ENCODE data around the gene PEX13.

The PEX13 gene

DNA sequence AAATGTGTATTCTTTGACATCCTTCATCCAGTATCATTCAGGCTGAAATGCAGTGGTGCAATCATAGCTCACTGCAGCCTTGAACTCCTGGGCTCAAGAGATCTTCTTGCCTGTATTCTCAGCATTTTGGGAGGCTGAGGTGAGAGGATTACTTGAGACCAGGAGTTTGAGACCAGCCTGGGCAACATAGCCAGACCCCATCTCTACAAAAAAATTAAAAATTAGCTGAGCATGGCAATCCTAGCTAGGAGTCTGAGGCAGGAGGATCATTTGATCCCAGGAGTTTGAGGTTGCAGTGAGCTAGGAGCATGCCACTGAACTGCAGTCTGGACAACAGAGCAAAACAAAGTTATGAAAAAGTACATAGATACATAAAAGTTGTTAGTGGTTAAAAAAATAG, 72.3 kb downstream of the PEX13 start:
- DNase-seq = no peak

DNA sequence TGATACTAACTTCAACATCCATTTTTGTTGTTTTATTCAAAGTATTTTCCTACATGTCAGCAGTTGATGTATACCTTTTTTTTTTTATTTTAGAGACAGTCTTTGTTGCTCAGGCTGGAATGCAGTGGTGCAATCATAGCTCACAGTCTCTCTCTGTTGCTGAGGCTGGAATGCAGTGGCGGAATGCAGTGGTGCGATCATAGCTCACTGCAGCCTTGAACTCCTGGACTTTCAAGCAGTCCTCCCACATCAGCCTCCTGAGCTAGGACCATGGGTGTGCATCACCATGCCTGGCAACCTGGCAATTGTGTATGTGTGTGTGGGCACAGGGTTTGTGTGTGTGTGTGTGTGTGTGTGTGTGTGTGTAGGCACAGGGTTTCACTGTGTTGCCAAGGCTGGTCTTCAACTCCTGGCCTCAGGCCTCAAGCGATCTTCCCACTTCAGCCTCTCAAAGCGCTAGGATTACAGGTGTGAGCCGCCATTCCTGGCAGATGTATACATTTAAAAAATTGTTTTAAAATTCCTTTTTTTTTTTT, 72.9 kb downstream of the PEX13 start:
- DNase-seq = peak; percentile 66

DNA sequence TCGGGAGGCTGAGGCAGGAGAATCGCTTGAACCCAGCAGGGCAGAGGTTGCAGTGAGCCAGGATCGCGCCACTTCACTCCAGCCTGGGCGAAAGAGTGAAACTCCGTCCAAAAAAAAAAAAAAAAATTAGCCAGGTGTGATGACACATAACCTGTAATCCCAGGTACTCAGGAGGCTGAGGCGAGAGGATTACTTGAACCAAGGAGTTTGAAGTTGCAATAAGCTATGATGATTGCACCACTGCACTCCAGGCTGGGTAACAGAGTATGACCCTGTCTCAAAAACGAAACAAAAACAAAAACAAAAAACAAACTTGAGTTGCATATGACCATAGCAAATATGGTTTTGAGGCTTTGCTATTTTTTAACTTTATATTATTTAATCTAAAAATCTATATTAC, 74.0 kb downstream of the PEX13 start:
- no peak for DNase-seq

DNA sequence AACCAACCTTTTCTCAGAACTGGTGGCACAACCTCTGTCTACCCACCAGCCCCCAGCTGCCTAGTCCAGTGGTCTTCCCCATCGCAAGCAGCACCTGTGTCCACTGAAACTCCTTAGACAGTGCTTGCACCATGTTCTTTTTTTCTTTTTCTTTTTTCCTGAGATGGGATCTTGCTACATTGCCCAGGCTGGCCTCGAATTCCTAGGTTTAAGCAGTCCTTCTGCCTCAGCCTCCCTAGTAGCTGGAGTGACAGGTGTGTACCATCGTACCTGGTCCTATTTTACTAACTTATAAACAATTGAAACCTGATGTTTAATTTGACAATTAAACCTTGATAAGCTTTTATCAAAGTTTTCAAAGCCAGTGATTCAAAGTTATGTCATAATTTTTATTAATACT, 78.9 kb downstream of the PEX13 start:
- DNase-seq = no peak

DNA sequence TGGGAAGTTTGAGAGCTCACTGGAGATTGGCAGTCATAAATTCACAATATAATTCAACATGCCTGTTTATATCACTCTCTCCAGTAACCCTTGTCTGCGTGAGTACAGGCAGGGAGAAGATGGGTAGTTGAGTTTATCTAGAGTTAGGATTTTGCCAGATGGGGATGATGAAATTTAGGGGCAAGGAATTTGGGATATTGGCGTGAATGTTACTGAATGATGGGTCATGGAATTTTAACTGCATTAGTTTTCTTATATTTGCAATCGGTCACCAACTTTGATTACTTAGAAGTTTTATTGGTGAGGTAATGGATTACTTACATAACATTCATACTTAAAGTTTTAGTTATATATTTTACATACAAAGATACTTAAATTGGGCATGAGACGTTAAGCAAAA, 83.3 kb downstream of the PEX13 start:
- no peak for DNase-seq

Data from islet precursor cell (in vitro differentiated cells).